WTC11 (cell line): Measurements from ENCODE around the gene SHF. TPM values are rescaled to one million over a fixed set of nuclear protein-coding genes. Genes with fewer than 3 reads are reported as not detected.

Experiments
- ATAC-seq: fragments of 200-7000 bp; cut with Tn5 transposase; 2 replicates; pipeline ENCODE4 v1.10.0; 2021; ENCODE audit warnings: mild to moderate bottlenecking, moderate library complexity
- CTCF ChIA-PET: fragments of 300-600 bp; sonication (Branson Sonifier 250); formaldehyde crosslinking; loops from one replicate; lab custom pipeline; 2021; ENCODE audit warnings: antibody characterized with exemption; lab: Charles Lee
- POLR2A ChIA-PET: fragments of 350-600 bp; sonication (Branson Sonifier 250); formaldehyde crosslinking; loops from one replicate; lab custom pipeline; 2021; ENCODE audit warnings: antibody characterized with exemption; lab: Charles Lee
- DNase-seq: peaks from one replicate; pipeline ENCODE4 v3.0.0; 2021; ENCODE audit warnings: low spot score
- H3K27ac Mint-ChIP-seq: 2 replicates; pipeline ENCODE4 v1.8.0; 2021; ENCODE audit warnings: mixed read lengths
- H3K27me3 Mint-ChIP-seq: 2 replicates; pipeline ENCODE4 v1.8.0; 2021; ENCODE audit warnings: low read depth, mild to moderate bottlenecking, moderate library complexity, mixed read lengths
- H3K36me3 Mint-ChIP-seq: 2 replicates; pipeline ENCODE4 v1.8.0; 2021; ENCODE audit warnings: mixed read lengths
- H3K4me1 Mint-ChIP-seq: 2 replicates; pipeline ENCODE4 v1.8.0; 2022; ENCODE audit warnings: mixed read lengths
- H3K4me3 Mint-ChIP-seq: 2 replicates; pipeline ENCODE4 v1.8.0; 2021; ENCODE audit warnings: mild to moderate bottlenecking, moderate library complexity, mixed read lengths
- H3K9me3 Mint-ChIP-seq: 2 replicates; pipeline ENCODE4 v1.8.0; 2021; ENCODE audit warnings: mixed read lengths
- CBFB ChIP-seq: sonication (generic); formaldehyde crosslinking; IDR thresholded peaks from 2 replicates; pipeline ENCODE4 v1.8.1; 2022; ENCODE audit warnings: mild to moderate bottlenecking, low read depth, missing genetic modification reagents
- ELF4 ChIP-seq: sonication (generic); formaldehyde crosslinking; IDR thresholded peaks from 2 replicates; pipeline ENCODE4 v1.8.1; 2022; ENCODE audit warnings: low read depth, mild to moderate bottlenecking, moderate library complexity, missing genetic modification reagents
- FOXJ3 ChIP-seq: sonication (generic); formaldehyde crosslinking; IDR thresholded peaks from 2 replicates; pipeline ENCODE4 v1.9.0; 2021; ENCODE audit warnings: missing genetic modification reagents, mild to moderate bottlenecking, borderline replicate concordance
- FOXK1 ChIP-seq: sonication (generic); formaldehyde crosslinking; IDR thresholded peaks from 2 replicates; pipeline ENCODE4 v1.8.0; 2022; ENCODE audit warnings: mild to moderate bottlenecking, moderate library complexity, missing genetic modification reagents
- FOXP1 ChIP-seq: sonication (generic); formaldehyde crosslinking; IDR thresholded peaks from 2 replicates; pipeline ENCODE4 v1.8.0; 2022; ENCODE audit warnings: missing genetic modification reagents, mild to moderate bottlenecking, moderate library complexity, borderline replicate concordance
- GRHL2 ChIP-seq: fragments of 250-450 bp; sonication (Bioruptor Pico); IDR thresholded peaks from 2 replicates; pipeline ENCODE4 v1.8.0; 2022; ENCODE audit warnings: mild to moderate bottlenecking, moderate library complexity; ENCODE audit not compliant: insufficient replicate concordance, severe bottlenecking
- NFE2L1 ChIP-seq: sonication (generic); formaldehyde crosslinking; IDR thresholded peaks from 2 replicates; pipeline ENCODE4 v1.8.1; 2023; ENCODE audit warnings: missing genetic modification reagents
- PRRX2 ChIP-seq: fragments of 250-450 bp; sonication (Bioruptor Pico); IDR thresholded peaks from 2 replicates; pipeline ENCODE4 v1.8.0; 2021; ENCODE audit warnings: mild to moderate bottlenecking
- RELA ChIP-seq: sonication (generic); formaldehyde crosslinking; IDR thresholded peaks from 2 replicates; pipeline ENCODE4 v1.8.1; 2022; ENCODE audit warnings: missing genetic modification reagents, mild to moderate bottlenecking, borderline replicate concordance
- TEAD1 ChIP-seq: sonication (generic); formaldehyde crosslinking; IDR thresholded peaks from 2 replicates; pipeline ENCODE4 v1.8.0; 2022; ENCODE audit warnings: mild to moderate bottlenecking, missing genetic modification reagents
- ZNF396 ChIP-seq: fragments of 250-450 bp; sonication (Bioruptor Pico); IDR thresholded peaks from 2 replicates; pipeline ENCODE4 v1.8.0; 2021; ENCODE audit warnings: mild to moderate bottlenecking, moderate library complexity, borderline replicate concordance
- ZNF423 ChIP-seq: fragments of 250-450 bp; sonication (Bioruptor Pico); IDR thresholded peaks from 2 replicates; pipeline ENCODE4 v2.1.2; 2022; ENCODE audit warnings: mild to moderate bottlenecking, moderate library complexity
- total RNA-seq: library from RNA; stranded (reverse); gene quantifications from 3 replicates; pipeline ENCODE4 v1.2.3, GENCODE V29; 2021
- TF ChIP-seq, protein P1 (sequence below): sonication (generic); formaldehyde crosslinking; IDR thresholded peaks from 2 replicates; pipeline ENCODE4 v1.8.1; 2022; ENCODE audit warnings: mild to moderate bottlenecking, moderate library complexity, missing genetic modification reagents
- TF ChIP-seq, protein P2 (sequence below): sonication (generic); formaldehyde crosslinking; IDR thresholded peaks from 2 replicates; pipeline ENCODE4 v1.8.0; 2022; ENCODE audit warnings: mild to moderate bottlenecking, missing genetic modification reagents
- TF ChIP-seq, protein P3 (sequence below): sonication (generic); formaldehyde crosslinking; IDR thresholded peaks from 2 replicates; pipeline ENCODE4 v1.8.1; 2022; ENCODE audit warnings: low read depth, mild to moderate bottlenecking, moderate library complexity, missing genetic modification reagents, borderline replicate concordance
- TF ChIP-seq, protein P4 (sequence below): sonication (generic); formaldehyde crosslinking; IDR thresholded peaks from 2 replicates; pipeline ENCODE4 v1.8.0; 2022; ENCODE audit warnings: missing genetic modification reagents
- TF ChIP-seq, protein P5 (sequence below): sonication (generic); formaldehyde crosslinking; IDR thresholded peaks from 2 replicates; pipeline ENCODE4 v1.8.0; 2022; ENCODE audit warnings: mild to moderate bottlenecking, missing genetic modification reagents
- TF ChIP-seq, protein P6 (sequence below): sonication (generic); formaldehyde crosslinking; IDR thresholded peaks from 2 replicates; pipeline ENCODE4 v1.8.0; 2022; ENCODE audit warnings: mild to moderate bottlenecking, missing genetic modification reagents
- TF ChIP-seq, protein P7 (sequence below): sonication (generic); formaldehyde crosslinking; conservative IDR thresholded peaks from 2 replicates; pipeline ENCODE4 v1.8.1; 2022; ENCODE audit warnings: mild to moderate bottlenecking, missing genetic modification reagents

SHF gene
- total RNA-seq, 1 experiment from 2014 or later, result 30.6 TPM

DNA sequence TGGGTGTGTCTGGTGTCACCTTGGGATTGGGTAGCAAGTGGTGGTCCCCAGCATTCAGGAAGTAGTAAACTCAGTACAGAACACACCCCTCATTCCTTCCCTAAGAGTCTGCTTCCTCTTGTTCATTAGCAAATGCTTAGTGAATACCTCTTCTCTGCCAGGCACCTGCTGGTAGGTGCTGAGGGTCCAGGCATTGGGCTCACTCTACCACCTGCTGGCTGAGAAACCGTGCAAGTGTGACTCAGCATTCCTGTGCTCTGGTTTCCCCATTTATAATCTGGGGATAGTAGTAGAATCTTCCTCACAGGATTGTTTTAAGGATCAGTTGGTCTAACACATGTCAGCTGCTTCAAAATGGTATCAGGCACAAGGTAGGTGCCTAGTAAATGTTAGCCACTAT, 4.8 kb downstream of the SHF start:
- ChIA-PET CTCF (interaction anchor here (1.9 kb wide), 2 partner anchors 15 to 20 kb away, joined by 7 to 8 read pairs; no protein-coding TSS in a partner anchor), POLR2A (interaction anchor here (2.2 kb wide), 1 partner anchor 15 kb away, joined by 6 read pairs; no protein-coding TSS in a partner anchor)
- Mint-ChIP-seq H3K27ac (no peak overlapping the region), H3K27me3 (peaks cover 4% of the 10 kb centered on the region), H3K4me3 (peak overlapping the region; percentile 4), H3K9me3 (no peaks in the 10 kb centered on the region), H3K36me3 (peaks cover 7% of the 10 kb centered on the region; the same call in 1 of the 2 replicates), H3K4me1 (peaks cover 64% of the 10 kb centered on the region)
- ATAC-seq, result peak; percentile 12
- no peak for DNase-seq
- TF ChIP-seq PRRX2 (CRISPR knock-in tag) (no peak), ELF4 (no peak), CBFB (CRISPR knock-in tag) (no peak), ZNF396 (no peak), RELA (CRISPR knock-in tag) (no peak), TEAD1 (CRISPR knock-in tag) (no peak), NFE2L1 (CRISPR knock-in tag) (peak; percentile 91), ZNF423 (CRISPR knock-in tag) (peak; percentile 46; the same call in 1 of the 2 replicates)
- TF ChIP-seq, protein P1, sequence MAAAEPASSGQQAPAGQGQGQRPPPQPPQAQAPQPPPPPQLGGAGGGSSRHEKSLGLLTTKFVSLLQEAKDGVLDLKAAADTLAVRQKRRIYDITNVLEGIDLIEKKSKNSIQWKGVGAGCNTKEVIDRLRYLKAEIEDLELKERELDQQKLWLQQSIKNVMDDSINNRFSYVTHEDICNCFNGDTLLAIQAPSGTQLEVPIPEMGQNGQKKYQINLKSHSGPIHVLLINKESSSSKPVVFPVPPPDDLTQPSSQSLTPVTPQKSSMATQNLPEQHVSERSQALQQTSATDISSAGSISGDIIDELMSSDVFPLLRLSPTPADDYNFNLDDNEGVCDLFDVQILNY (CRISPR knock-in tag), result no peak
- TF ChIP-seq, protein P2, sequence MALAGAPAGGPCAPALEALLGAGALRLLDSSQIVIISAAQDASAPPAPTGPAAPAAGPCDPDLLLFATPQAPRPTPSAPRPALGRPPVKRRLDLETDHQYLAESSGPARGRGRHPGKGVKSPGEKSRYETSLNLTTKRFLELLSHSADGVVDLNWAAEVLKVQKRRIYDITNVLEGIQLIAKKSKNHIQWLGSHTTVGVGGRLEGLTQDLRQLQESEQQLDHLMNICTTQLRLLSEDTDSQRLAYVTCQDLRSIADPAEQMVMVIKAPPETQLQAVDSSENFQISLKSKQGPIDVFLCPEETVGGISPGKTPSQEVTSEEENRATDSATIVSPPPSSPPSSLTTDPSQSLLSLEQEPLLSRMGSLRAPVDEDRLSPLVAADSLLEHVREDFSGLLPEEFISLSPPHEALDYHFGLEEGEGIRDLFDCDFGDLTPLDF (CRISPR knock-in tag), result no peak
- TF ChIP-seq, protein P3, sequence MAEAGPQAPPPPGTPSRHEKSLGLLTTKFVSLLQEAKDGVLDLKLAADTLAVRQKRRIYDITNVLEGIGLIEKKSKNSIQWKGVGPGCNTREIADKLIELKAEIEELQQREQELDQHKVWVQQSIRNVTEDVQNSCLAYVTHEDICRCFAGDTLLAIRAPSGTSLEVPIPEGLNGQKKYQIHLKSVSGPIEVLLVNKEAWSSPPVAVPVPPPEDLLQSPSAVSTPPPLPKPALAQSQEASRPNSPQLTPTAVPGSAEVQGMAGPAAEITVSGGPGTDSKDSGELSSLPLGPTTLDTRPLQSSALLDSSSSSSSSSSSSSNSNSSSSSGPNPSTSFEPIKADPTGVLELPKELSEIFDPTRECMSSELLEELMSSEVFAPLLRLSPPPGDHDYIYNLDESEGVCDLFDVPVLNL (CRISPR knock-in tag), result no peak
- TF ChIP-seq, protein P4, sequence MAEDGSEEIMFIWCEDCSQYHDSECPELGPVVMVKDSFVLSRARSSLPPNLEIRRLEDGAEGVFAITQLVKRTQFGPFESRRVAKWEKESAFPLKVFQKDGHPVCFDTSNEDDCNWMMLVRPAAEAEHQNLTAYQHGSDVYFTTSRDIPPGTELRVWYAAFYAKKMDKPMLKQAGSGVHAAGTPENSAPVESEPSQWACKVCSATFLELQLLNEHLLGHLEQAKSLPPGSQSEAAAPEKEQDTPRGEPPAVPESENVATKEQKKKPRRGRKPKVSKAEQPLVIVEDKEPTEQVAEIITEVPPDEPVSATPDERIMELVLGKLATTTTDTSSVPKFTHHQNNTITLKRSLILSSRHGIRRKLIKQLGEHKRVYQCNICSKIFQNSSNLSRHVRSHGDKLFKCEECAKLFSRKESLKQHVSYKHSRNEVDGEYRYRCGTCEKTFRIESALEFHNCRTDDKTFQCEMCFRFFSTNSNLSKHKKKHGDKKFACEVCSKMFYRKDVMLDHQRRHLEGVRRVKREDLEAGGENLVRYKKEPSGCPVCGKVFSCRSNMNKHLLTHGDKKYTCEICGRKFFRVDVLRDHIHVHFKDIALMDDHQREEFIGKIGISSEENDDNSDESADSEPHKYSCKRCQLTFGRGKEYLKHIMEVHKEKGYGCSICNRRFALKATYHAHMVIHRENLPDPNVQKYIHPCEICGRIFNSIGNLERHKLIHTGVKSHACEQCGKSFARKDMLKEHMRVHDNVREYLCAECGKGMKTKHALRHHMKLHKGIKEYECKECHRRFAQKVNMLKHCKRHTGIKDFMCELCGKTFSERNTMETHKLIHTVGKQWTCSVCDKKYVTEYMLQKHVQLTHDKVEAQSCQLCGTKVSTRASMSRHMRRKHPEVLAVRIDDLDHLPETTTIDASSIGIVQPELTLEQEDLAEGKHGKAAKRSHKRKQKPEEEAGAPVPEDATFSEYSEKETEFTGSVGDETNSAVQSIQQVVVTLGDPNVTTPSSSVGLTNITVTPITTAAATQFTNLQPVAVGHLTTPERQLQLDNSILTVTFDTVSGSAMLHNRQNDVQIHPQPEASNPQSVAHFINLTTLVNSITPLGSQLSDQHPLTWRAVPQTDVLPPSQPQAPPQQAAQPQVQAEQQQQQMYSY (CRISPR knock-in tag), result no peak

DNA sequence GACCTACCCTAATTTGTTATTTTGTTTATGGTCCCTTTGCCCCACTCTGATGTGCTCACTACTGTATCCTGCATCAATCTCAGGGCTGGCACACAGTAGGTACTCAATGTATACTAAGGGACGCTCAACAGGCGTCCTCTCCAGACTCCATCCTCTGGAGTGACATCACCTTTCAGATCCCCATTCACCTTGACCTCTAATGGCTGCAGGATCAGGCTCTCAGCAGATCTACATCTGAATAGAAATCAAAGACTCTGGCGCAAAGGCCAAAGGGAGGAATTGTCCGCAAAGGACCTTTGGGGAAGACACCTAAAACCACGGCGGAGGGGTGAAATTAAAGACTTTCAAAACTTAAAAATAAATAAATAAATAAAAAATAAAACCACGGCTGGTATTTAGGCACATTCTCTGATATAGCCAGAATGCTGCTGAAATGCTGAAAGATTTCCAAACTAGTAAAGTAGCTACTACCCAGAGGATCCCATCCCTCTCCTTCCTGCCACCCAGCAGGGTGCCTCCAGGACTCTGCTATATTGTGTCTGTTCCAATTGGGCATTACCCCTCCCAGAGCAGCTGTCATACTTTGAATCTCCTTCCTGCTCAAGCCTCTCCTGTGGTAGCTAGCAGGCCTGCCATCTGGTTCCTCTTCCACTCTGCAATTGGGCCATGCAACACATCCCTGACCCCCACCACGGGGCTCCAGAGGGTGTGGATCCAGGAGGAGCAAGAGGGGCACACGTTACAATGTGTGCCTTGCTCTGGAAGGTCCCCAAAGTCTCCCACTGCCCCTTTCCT, 6.1 kb downstream of the SHF start:
- ChIA-PET CTCF (interaction anchor here (1.0 to 4.3 kb wide), 3 partner anchors 13 to 18 kb away, joined by 3 to 34 read pairs (median 4); no protein-coding TSS in a partner anchor), POLR2A (interaction anchor here (0.6 kb wide), 1 partner anchor 157 kb away, joined by 8 read pairs; no protein-coding TSS in a partner anchor)
- Mint-ChIP-seq H3K4me1 (peaks cover 61% of the 10 kb centered on the region), H3K27me3 (no peaks in the 10 kb centered on the region; the same call in 1 of the 2 replicates), H3K4me3 (peak overlapping the region; percentile 32), H3K27ac (peak overlapping the region; percentile 12; the same call in 1 of the 2 replicates), H3K36me3 (peaks cover 20% of the 10 kb centered on the region), H3K9me3 (no peaks in the 10 kb centered on the region)
- DNase-seq (no peak), ATAC-seq (peak; percentile 11; the same call in 1 of the 2 replicates)
- TF ChIP-seq FOXK1 (CRISPR knock-in tag) (no peak), FOXP1 (CRISPR knock-in tag) (no peak), GRHL2 (CRISPR knock-in tag) (no peak), FOXJ3 (CRISPR knock-in tag) (no peak)
- TF ChIP-seq, protein P5, sequence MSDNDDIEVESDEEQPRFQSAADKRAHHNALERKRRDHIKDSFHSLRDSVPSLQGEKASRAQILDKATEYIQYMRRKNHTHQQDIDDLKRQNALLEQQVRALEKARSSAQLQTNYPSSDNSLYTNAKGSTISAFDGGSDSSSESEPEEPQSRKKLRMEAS (CRISPR knock-in tag), result no peak
- TF ChIP-seq, protein P6, sequence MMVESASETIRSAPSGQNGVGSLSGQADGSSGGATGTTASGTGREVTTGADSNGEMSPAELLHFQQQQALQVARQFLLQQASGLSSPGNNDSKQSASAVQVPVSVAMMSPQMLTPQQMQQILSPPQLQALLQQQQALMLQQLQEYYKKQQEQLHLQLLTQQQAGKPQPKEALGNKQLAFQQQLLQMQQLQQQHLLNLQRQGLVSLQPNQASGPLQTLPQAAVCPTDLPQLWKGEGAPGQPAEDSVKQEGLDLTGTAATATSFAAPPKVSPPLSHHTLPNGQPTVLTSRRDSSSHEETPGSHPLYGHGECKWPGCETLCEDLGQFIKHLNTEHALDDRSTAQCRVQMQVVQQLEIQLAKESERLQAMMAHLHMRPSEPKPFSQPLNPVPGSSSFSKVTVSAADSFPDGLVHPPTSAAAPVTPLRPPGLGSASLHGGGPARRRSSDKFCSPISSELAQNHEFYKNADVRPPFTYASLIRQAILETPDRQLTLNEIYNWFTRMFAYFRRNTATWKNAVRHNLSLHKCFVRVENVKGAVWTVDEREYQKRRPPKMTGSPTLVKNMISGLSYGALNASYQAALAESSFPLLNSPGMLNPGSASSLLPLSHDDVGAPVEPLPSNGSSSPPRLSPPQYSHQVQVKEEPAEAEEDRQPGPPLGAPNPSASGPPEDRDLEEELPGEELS (CRISPR knock-in tag), result no peak
- TF ChIP-seq, protein P7, sequence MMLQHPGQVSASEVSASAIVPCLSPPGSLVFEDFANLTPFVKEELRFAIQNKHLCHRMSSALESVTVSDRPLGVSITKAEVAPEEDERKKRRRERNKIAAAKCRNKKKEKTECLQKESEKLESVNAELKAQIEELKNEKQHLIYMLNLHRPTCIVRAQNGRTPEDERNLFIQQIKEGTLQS (CRISPR knock-in tag), result no peak
